PC-3 (cell line): ENCODE results near the gene ROCK2. TPM values are rescaled to one million over a fixed set of nuclear protein-coding genes. Genes with fewer than 3 reads are reported as not detected.

Experiments used
- ATAC-seq: fragments of 200-7000 bp; cut with Tn5 transposase; 2 replicates; pipeline ENCODE4 v1.9.1; 2020; ENCODE audit warnings: mild to moderate bottlenecking, moderate library complexity
- BruUV-seq: library from RNA; stranded (reverse); fragments of 400-500 nt; replicated peaks from 2 replicates; lab custom pipeline; 2021; lab: Mats Ljungman, UMichigan
- CTCF ChIA-PET: fragments of 300-600 bp; sonication (Branson Sonifier 250); formaldehyde crosslinking; loops from one replicate; lab custom pipeline; 2022; ENCODE audit warnings: antibody characterized with exemption; lab: Charles Lee
- POLR2A ChIA-PET: fragments of 300-600 bp; sonication (Branson Sonifier 250); formaldehyde crosslinking; loops from one replicate; lab custom pipeline; 2022; ENCODE audit warnings: antibody characterized with exemption; ENCODE audit not compliant: unreplicated experiment; lab: Charles Lee
- DNase-seq: peaks from one replicate; pipeline ENCODE4 v3.0.0-alpha.2; 2015
- H2AFZ ChIP-seq: fragments of 300-600 bp; sonication (generic); 2 replicates; pipeline ENCODE4 v1.6.0; 2016; ENCODE audit warnings: antibody characterized with exemption, low read length
- H3F3A ChIP-seq: fragments of 300-600 bp; sonication (generic); one replicate; pipeline ENCODE4 v1.6.0; 2017; ENCODE audit warnings: antibody characterized with exemption, low read length, control low read depth, mild to moderate bottlenecking; ENCODE audit not compliant: unreplicated experiment
- H3K27ac ChIP-seq: fragments of 300-600 bp; sonication (generic); 2 replicates; pipeline ENCODE4 v1.5.1; 2016; ENCODE audit warnings: mild to moderate bottlenecking, low read length
- H3K27me3 ChIP-seq: fragments of 300-600 bp; sonication (generic); 2 replicates; pipeline ENCODE4 v1.6.1; 2016; ENCODE audit warnings: low read length, mixed read lengths
- H3K36me3 ChIP-seq: fragments of 300-600 bp; sonication (generic); 2 replicates; pipeline ENCODE4 v1.6.1; 2016; ENCODE audit warnings: low read depth, mixed run types, low read length, mixed read lengths
- H3K4me1 ChIP-seq: fragments of 300-600 bp; sonication (generic); 2 replicates; pipeline ENCODE4 v1.5.1; 2016; ENCODE audit warnings: low read length; ENCODE audit not compliant: insufficient read depth
- H3K4me2 ChIP-seq: fragments of 300-600 bp; sonication (generic); 2 replicates; pipeline ENCODE4 v1.6.0; 2016; ENCODE audit warnings: low read length
- H3K4me3 ChIP-seq: fragments of 300-600 bp; sonication (generic); 2 replicates; pipeline ENCODE4 v1.5.1; 2016; ENCODE audit warnings: mild to moderate bottlenecking, low read length, mixed read lengths
- H3K79me2 ChIP-seq: fragments of 300-600 bp; sonication (generic); 2 replicates; pipeline ENCODE4 v1.6.1; 2017; ENCODE audit warnings: low read length, mixed read lengths
- H3K9ac ChIP-seq: fragments of 300-600 bp; sonication (generic); 2 replicates; pipeline ENCODE4 v1.6.0; 2016; ENCODE audit warnings: mild to moderate bottlenecking, low read length
- H3K9me2 ChIP-seq: fragments of 300-600 bp; sonication (generic); replicated peaks from 2 replicates; pipeline ENCODE4 v1.6.1; 2016; ENCODE audit warnings: mixed run types, low read length, mixed read lengths
- H3K9me3 ChIP-seq: fragments of 300-600 bp; sonication (generic); 2 replicates; pipeline ENCODE4 v1.6.1; 2016; ENCODE audit warnings: low read length, mixed read lengths
- H4K20me1 ChIP-seq: fragments of 300-600 bp; sonication (generic); 2 replicates; pipeline ENCODE4 v1.6.1; 2016; ENCODE audit warnings: low read length, mixed read lengths
- EZH2 ChIP-seq: fragments of 300-600 bp; sonication (generic); IDR thresholded peaks from one replicate; pipeline ENCODE4 v1.6.1; 2017; ENCODE audit warnings: antibody characterized with exemption, mild to moderate bottlenecking, low read length; ENCODE audit not compliant: unreplicated experiment
- EZH2phosphoT487 ChIP-seq: fragments of 300-600 bp; sonication (generic); IDR thresholded peaks from 2 replicates; pipeline ENCODE4 v1.6.1; 2018; ENCODE audit warnings: mild to moderate bottlenecking, antibody characterized with exemption, low read length, borderline replicate concordance
- intact Hi-C: fragments of 100-400 bp; cut with micrococcal nuclease; formaldehyde crosslinking; loops from 2 replicates; pipeline ENCODE4 v1.9.0; 2023
- total RNA-seq: library from RNA; depleted of rRNA; stranded (reverse); fragments of >200 nt; gene quantifications from 2 replicates; pipeline ENCODE4 v1.2.3, GENCODE V29; 2014
- TF ChIP-seq, protein P1 (sequence below): fragments of 300-600 bp; sonication (generic); conservative IDR thresholded peaks from 2 replicates; pipeline ENCODE4 v1.5.1; 2017; ENCODE audit warnings: antibody characterized with exemption, low read depth, mild to moderate bottlenecking, low read length

ROCK2 gene
- total RNA-seq, 1 experiment from 2014 or later = 35.3 TPM

- Histone ChIP-seq H4K20me1 (no peaks in the 10 kb centered on the region), H3K4me1 (peaks cover 49% of the 10 kb centered on the region), H3K9me3 (no peaks in the 10 kb centered on the region), H3K79me2 (no peaks in the 10 kb centered on the region), H3K27ac (peak overlapping the region; percentile 61), H3K4me2 (peak overlapping the region; percentile 29; the same call in 1 of the 2 replicates), H3K27me3 (no peaks in the 10 kb centered on the region), H3K36me3 (no peaks in the 10 kb centered on the region), H3K9me2 (no peaks in the 10 kb centered on the region), H3F3A (no peaks in the 10 kb centered on the region), H3K4me3 (no peak overlapping the region), H3K9ac (peak overlapping the region; percentile 1; the same call in 1 of the 2 replicates), H2AFZ (no peak overlapping the region)
- ChIA-PET CTCF (interaction anchor here (0.6 kb wide), 1 partner anchor 607 kb away, joined by 8 read pairs; no protein-coding TSS in a partner anchor), POLR2A (interaction anchor here (0.5 kb wide), 1 partner anchor 1773 kb away, joined by 3 read pairs; no protein-coding TSS in a partner anchor)
- BruUV-seq = no TSS peak
- no peak for ATAC-seq
- no peak for DNase-seq
- intact Hi-C loops = no loop called here
- TF ChIP-seq, protein P1, sequence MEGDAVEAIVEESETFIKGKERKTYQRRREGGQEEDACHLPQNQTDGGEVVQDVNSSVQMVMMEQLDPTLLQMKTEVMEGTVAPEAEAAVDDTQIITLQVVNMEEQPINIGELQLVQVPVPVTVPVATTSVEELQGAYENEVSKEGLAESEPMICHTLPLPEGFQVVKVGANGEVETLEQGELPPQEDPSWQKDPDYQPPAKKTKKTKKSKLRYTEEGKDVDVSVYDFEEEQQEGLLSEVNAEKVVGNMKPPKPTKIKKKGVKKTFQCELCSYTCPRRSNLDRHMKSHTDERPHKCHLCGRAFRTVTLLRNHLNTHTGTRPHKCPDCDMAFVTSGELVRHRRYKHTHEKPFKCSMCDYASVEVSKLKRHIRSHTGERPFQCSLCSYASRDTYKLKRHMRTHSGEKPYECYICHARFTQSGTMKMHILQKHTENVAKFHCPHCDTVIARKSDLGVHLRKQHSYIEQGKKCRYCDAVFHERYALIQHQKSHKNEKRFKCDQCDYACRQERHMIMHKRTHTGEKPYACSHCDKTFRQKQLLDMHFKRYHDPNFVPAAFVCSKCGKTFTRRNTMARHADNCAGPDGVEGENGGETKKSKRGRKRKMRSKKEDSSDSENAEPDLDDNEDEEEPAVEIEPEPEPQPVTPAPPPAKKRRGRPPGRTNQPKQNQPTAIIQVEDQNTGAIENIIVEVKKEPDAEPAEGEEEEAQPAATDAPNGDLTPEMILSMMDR = no peak
- TF ChIP-seq EZH2 (no peak), EZH2phosphoT487 (no peak)
These were observed 45.9 kb upstream of the ROCK2 start for GRCh38 chr2:11390399-11390658.

GRCh38 chr2:11389551-11390398 lies 45.3 kb upstream of the ROCK2 start:
- H3K27ac ChIP-seq = peak overlapping the region; percentile 61
- ChIA-PET POLR2A (interaction anchor here (0.5 to 0.6 kb wide), 3 partner anchors 12 to 1772 kb away, joined by 3 to 10 read pairs (median 6); no protein-coding TSS in a partner anchor), CTCF (interaction anchor here (0.6 kb wide), 1 partner anchor 607 kb away, joined by 8 read pairs; no protein-coding TSS in a partner anchor)
- H3K4me3 ChIP-seq = no peak overlapping the region
- H3K36me3 ChIP-seq = no peaks in the 10 kb centered on the region
- H3K9ac ChIP-seq = peak overlapping the region; percentile 1; the same call in 1 of the 2 replicates
- peak; percentile 77 for DNase-seq
- no peaks in the 10 kb centered on the region for H3K27me3 ChIP-seq
- no peaks in the 10 kb centered on the region for H3K9me2 ChIP-seq
- H4K20me1 ChIP-seq = no peaks in the 10 kb centered on the region
- peak overlapping the region; percentile 29; the same call in 1 of the 2 replicates for H3K4me2 ChIP-seq
- H3K79me2 ChIP-seq = no peaks in the 10 kb centered on the region
- no TSS peak for BruUV-seq
- peak; percentile 29 for ATAC-seq
- no peak for TF ChIP-seq EZH2phosphoT487
- TF ChIP-seq, protein P1 = no peak
- TF ChIP-seq EZH2 = no peak
- H3K4me1 ChIP-seq = peaks cover 49% of the 10 kb centered on the region
- H3F3A ChIP-seq = no peaks in the 10 kb centered on the region
- H3K9me3 ChIP-seq = no peaks in the 10 kb centered on the region
- intact Hi-C loops = no loop called here
- H2AFZ ChIP-seq = no peak overlapping the region

DNA sequence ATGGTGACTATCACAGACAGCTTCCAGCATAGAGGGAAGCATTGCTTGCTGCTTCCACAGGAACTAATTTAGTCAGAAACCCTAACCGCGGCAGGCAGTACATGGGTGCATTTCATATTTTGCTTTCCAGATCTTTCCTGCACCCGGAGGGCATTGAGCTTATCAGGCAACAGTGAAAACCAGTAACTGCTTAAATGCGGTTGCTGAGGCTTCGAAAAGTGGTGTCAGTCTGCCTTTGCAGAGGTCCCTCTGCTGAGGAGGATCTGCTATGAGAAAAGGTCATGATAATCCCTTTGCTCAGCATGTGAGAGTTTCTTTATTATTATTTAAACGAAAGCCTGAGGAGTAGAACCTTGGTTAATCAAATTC lies 44.6 kb upstream of the ROCK2 start:
- Histone ChIP-seq H3K9ac (no peak overlapping the region), H3K9me2 (no peaks in the 10 kb centered on the region), H3K4me3 (no peak overlapping the region), H2AFZ (no peak overlapping the region), H4K20me1 (no peaks in the 10 kb centered on the region), H3K4me2 (peak overlapping the region; percentile 14; the same call in 1 of the 2 replicates), H3K27me3 (no peaks in the 10 kb centered on the region), H3K79me2 (no peaks in the 10 kb centered on the region), H3F3A (no peaks in the 10 kb centered on the region), H3K9me3 (no peaks in the 10 kb centered on the region), H3K36me3 (no peaks in the 10 kb centered on the region), H3K27ac (peak overlapping the region; percentile 61), H3K4me1 (peaks cover 49% of the 10 kb centered on the region)
- TF ChIP-seq, protein P1 = no peak
- no peak for TF ChIP-seq EZH2
- no peak for TF ChIP-seq EZH2phosphoT487
- intact Hi-C loops = no loop called here
- ATAC-seq (no peak), DNase-seq (no peak)
- ChIA-PET POLR2A (no interaction called here), CTCF (no interaction called here)
- BruUV-seq = no TSS peak
